Muscle of arm (tissue), 14 donors: ENCODE measurements around the gene SSX4. TPM values are rescaled to one million over a fixed set of nuclear protein-coding genes. Genes with fewer than 3 reads are reported as not detected.
"Not testable (repeated sequence)": the region's sequence is repeated elsewhere in the genome, so short reads cannot be mapped to it uniquely, and the experiment has no call there.

ENCODE experiments used
- DNase-seq: peaks from one replicate; pipeline ENCODE4 v3.0.0-alpha.2; 2013
- long read RNA-seq, 11 donors: transcript quantifications; one replicate each; lab custom pipeline, GENCODE V29; 2026
- polyA plus RNA-seq, 12 donors: library from polyadenylated mRNA; unstranded; fragments of 120-200 nt; gene quantifications; one replicate each; pipeline ENCODE4 v1.2.1, GENCODE V29; 2013; ENCODE audit not compliant: insufficient read length in 12 of 12

Gene SSX4
- not detected for polyA plus RNA-seq
- long read RNA-seq, donor 1 = 0 reads
- long read RNA-seq, donor 2 = 0 reads
- long read RNA-seq, donor 3 = 0 reads
- long read RNA-seq, donor 4 = 0 reads
- long read RNA-seq, donor 5 = 0 reads
- long read RNA-seq, donor 6 = 0 reads
- long read RNA-seq, donor 7 = 0 reads
- long read RNA-seq, donor 8 = 0 reads
- long read RNA-seq, donor 9 = 0 reads
- long read RNA-seq, donor 10 = 0 reads
- long read RNA-seq, donor 11 = 0 reads

DNA sequence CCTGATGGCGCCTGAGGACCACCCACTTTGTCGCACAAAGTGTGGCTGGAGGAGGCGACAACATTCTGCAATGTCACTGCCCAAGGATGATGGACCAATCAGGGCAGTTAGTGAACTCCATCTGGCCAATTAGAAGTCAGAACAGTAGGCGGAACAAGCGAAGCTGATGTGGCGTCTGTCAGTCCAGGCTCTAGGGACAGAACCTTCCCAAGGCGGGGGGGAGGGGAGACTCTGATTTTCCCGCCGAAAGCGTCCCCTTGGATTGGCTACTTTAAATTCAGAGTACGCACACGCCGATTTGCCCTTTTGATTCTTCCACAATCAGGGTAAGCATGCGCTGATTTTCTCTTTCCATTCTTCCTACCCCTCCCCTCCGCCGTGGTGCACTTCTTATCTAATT, at the start of gene SSX4:
Gene SSX4, plus strand, starts transcription at position 301 of the 400 bp plus-strand sequence. CDS start 515 bp downstream, outside the sequence.
- DNase-seq = not testable (repeated sequence)

- DNase-seq = not testable (repeated sequence)
These were observed 37.3 kb upstream of the SSX4 start for GRCh38 chrX:48346059-48346458.

DNA sequence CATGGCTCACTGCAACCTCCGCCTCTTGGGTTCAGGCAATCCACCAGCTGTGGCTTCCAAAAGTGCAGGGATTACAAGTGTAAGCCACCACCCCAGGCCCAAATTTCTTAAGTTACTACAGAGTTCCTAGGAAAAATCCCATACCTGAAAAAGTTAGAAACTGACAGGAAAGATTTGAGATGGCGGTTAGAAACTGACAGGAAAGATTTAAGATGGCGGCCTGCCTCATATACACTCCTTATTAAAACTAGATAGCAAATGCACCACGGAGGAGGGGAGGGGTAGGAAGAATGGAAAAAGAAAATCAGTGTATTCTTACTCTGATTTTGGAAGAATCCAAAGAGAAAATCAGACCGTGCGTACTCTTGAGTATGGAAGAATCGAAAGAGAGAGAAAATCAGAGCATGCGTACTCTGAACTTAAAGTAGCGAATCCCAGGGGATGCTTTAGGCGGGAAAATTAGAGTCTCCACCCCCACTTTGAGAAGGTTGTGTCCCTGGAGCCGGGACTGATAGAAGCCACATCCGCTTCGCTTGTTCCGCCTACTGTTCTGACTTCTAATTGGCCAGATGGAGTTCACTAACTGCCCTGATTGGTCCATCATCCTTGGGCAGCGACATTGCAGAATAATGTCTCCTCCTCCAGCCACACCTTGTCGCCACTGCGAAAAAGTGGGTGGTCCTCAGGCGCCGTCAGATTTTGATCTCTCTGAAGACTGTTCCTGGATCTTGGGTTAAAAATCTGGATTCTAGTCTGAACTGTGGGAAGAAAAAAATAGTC, 26.8 kb upstream of the SSX4 start, which contains the start of gene SSX3:
Gene SSX3, minus strand, starts transcription at position 389 of the 780 bp plus-strand sequence. CDS start 1,454 bp downstream, outside the sequence.
- not testable (repeated sequence) for DNase-seq

GRCh38 chrX:48357681-48358080, 25.7 kb upstream of the SSX4 start:
- no peak for DNase-seq

- DNase-seq = not testable (repeated sequence)
These were observed 24.1 kb upstream of the SSX4 start for GRCh38 chrX:48359281-48359680.

DNA sequence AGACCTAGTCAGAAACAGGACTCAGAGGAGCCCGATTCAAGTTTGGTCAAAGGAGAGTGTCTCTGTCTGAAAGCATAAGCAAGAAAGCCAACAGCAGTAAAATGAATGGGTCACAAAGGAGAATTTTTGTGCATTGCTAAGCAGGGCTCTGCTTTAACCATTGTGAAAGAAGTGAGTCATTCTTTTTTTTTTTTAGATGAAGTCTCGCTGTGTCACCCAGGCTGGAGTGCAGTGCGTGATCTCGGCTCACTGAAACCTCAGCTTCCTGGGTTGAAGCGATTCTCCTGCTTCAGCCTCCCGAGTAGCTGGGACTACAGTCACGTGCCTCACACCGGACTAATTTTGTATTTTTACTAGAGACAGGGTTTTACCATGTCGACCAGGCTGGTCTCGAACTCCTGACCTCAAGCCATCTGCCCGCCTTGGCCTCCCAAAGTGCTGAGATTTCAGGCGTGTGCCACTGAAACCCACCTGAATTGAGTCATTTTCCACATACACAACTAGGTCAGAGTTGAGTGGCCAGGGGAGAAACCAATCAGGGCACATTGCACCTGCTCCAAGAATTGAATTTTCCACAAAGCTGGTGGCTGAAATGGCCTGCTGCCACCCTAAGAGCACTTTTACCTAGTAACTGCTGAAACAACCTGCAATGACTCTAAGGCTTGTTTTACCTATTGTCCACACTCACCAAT, 15.5 kb upstream of the SSX4 start:
- DNase-seq = not testable (repeated sequence)

GRCh38 chrX:48370408-48370807, 12.9 kb upstream of the SSX4 start:
- not testable (repeated sequence) for DNase-seq

- DNase-seq = not testable (repeated sequence)
These were observed 13.6 kb downstream of the SSX4 start for GRCh38 chrX:48396931-48397330.

DNA sequence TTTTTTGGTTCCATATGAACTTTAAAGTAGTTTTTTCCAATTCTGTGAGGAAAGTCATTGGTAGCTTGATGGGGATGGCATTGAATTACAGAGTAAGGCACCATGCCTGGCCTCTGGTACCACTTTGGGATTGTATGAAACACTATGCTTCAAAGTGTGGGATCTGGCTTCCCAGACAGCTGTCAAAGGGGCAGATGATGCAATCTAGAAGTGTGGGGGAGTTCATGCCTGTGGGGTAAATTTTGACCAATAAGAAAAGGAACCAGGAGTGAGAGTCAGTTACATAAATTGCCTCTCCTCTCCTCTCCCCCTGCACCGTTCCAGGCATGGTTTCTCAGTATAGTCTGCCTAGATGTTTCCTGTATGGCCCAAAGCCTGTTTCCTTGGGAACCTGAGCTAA, 14.5 kb downstream of the SSX4 start:
- not testable (repeated sequence) for DNase-seq

DNA sequence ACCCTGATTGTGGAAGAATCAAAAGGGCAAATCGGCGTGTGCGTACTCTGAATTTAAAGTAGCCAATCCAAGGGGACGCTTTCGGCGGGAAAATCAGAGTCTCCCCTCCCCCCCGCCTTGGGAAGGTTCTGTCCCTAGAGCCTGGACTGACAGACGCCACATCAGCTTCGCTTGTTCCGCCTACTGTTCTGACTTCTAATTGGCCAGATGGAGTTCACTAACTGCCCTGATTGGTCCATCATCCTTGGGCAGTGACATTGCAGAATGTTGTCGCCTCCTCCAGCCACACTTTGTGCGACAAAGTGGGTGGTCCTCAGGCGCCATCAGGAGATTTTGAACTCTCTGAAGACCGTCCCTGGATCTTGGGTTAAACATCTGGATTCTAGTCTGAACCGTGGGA, 28.5 kb downstream of the SSX4 start, which contains the start of gene SSX4B:
Gene SSX4B, minus strand, starts transcription at position 101 of the 400 bp plus-strand sequence. CDS start 588 bp downstream, outside the sequence.
- not testable (repeated sequence) for DNase-seq

- DNase-seq = not testable (repeated sequence)
These were observed 43.8 kb downstream of the SSX4 start for GRCh38 chrX:48427027-48427716.

DNA sequence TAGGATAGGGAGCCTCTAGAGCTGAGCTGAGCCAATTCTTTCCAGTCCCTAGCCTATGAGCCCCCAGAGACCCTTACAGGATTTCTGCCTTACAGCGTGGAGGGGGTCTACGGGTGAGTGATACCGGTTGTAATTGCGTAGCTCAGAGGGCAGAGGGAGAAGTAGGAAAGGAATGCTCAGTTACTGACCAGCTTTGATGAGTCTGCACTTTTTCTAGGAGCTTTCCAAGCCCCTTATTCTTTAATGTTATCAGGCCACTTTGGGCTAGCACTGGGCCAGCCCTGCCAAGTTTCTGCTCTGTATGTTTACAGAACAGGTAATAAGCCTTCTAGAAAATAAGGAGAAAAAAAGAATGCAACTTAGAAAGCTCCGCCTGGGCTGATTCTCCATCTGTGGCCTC, 46.3 kb downstream of the SSX4 start:
- not testable (repeated sequence) for DNase-seq

DNA sequence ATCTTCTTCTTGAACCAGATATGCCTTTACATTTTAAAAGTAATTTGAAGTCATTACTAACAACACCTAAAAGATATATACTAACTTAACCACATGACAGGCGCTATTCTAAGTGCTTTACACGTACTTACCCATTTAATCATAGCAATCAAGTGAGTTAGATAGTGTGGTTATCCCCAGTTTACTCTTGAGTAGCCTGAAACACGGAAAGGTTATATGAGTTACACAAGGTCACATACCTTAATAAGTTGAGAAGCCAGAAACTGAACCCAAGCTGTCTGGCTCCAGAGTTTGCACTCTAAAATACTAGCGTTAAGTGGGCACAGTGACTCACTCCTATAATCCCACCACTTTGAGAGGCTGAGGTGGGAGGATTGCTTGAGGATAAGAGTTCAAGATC, 46.8 kb downstream of the SSX4 start:
- not testable (repeated sequence) for DNase-seq

DNA sequence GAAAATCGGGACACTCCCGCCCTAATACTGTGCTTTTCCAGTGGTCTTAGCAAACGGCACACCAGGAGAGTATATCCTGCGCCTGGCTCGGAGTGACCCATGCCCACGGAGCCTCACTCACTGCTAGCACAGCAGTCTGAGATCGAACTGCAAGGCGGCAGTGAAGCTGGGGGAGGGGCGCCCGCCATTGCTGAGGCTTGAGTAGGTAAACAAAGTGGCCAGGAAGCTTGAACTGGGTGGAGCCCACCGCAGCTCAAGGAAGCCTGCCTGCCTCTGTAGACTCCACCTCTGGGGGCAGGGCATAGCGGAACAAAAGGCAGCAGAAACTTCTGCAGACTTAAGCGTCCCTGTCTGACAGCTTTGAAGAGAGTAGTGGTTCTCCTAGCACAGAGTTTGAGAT, 50.4 kb downstream of the SSX4 start:
- not testable (repeated sequence) for DNase-seq

Other genes starting within 250 kb of the SSX4 start
- not detected for gene SSX5, start 186.7 kb upstream of the SSX4 start, polyA plus RNA-seq
- gene SSX1, start 128.1 kb upstream of the SSX4 start, polyA plus RNA-seq = under 1 TPM in 1 of 12 donors, not detected in 11; 0.12 TPM
- gene SSX3, start 26.8 kb upstream of the SSX4 start, polyA plus RNA-seq = not detected
- not detected for gene SSX4B, start 28.4 kb downstream of the SSX4 start, polyA plus RNA-seq
- gene SLC38A5, start 86.7 kb downstream of the SSX4 start, polyA plus RNA-seq = 10 to 100 TPM in 2 of 12 donors, 1 to 10 TPM in 9, not detected in 1; 3.6 to 30.2 (median 7.7) TPM
- gene FTSJ1, start 92.7 kb downstream of the SSX4 start, polyA plus RNA-seq = 10 to 100 TPM in 11 of 12 donors, not detected in 1; 19.4 to 37.3 (median 25.8) TPM
- 10 to 100 TPM in 1 of 12 donors, 1 to 10 TPM in 10, not detected in 1; 2.5 to 12.9 (median 4.0) TPM for gene PORCN, start 125.5 kb downstream of the SSX4 start, polyA plus RNA-seq
- 10 to 100 TPM in 11 of 12 donors, not detected in 1; 13.1 to 34.0 (median 17.4) TPM for gene EBP, start 138.3 kb downstream of the SSX4 start, polyA plus RNA-seq
- gene TBC1D25, start 156.2 kb downstream of the SSX4 start, polyA plus RNA-seq = 10 to 100 TPM in 1 of 12 donors, 1 to 10 TPM in 10, not detected in 1; 5.8 to 11.3 (median 8.0) TPM
- 100 to 1,000 TPM; 275 to 787 (median 338) TPM for gene RBM3, start 190.9 kb downstream of the SSX4 start, polyA plus RNA-seq
- 100 to 1,000 TPM in 2 of 12 donors, 10 to 100 TPM in 9, not detected in 1; 77.4 to 117 (median 87.8) TPM for gene WDR13, start 214.0 kb downstream of the SSX4 start, polyA plus RNA-seq